CD4-positive, alpha-beta T cell treated with Interleukin-6 at 100 ng/mL for 8 hours (primary cell): Measurements from ENCODE around the gene EN2.

Experiments used
- DNase-seq: peaks from one replicate; pipeline ENCODE4 v3.0.0-alpha.2; 2020; ENCODE audit warnings: mixed read lengths, low spot score

The EN2 gene

GRCh38 chr7:155509359-155509724, 51.4 kb downstream of the EN2 start:
- no peak for DNase-seq

- DNase-seq = no peak
These were observed 52.0 kb downstream of the EN2 start for GRCh38 chr7:155509725-155510551.

DNA sequence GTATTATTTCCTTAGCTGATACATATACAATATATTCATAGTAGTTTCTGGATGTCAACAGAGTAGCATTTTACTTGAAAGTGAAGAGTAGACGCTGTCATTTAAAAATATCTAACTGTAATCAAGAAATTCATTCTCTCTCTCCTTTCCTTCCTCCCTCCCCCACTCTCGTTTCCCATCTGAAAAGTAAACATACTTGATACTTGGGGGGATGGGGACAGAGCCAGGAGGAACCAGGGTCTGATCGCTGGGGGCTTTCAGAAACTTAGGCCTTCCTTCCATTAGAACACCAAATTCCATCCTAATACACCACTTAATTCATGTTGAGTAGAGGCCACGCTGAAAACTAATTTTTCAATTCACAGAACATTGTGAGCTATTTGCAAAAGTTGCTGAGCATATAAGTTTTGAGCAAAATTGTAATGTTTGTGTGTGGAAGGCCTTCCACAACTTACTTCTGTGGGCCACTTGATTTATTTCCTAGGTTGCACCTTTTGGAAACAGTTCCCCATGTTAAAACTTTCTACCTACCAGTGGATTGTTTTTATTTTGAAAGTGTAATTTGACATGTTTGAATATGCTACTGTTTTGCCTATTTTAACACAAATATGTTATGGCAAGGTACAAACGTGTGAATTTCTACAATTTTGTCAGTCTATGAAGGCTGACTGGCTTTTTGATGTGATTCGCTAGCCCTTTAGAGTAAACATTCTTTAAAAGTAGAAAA, 53.2 kb downstream of the EN2 start:
- DNase-seq = no peak

- no peak for DNase-seq
These were observed 53.7 kb downstream of the EN2 start for GRCh38 chr7:155511702-155511996.

DNA sequence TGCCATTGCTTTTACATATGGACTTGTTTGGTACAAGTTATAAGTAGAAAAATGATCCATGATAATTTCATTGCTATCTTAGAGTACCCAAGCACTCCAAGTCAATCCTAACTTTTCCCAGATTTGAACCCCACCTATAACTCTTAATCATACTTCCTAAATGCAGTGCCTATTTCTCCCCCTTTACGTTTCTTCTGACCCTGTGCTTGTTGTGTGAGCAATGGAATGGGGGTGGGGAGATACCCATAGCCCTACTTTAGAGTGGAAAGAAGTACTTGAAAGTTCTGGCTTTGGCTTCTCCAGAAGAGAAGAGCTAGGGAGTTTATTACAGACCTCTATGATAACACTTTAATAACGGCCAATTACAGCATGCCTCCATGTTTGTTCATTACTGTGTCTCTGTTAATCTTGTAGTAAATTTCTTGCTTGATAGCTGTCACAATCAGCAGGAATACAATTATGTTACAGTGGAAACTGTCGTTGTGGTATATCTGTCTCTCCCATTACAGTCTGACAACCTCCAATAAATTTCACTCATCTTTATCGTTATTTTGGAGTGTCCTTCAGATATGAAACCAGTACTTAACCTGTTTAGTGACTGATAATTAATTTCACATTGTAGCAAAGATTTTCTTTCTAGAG, 54.4 kb downstream of the EN2 start:
- no peak for DNase-seq

GRCh38 chr7:155513543-155514285, 55.8 kb downstream of the EN2 start:
- no peak for DNase-seq

DNA sequence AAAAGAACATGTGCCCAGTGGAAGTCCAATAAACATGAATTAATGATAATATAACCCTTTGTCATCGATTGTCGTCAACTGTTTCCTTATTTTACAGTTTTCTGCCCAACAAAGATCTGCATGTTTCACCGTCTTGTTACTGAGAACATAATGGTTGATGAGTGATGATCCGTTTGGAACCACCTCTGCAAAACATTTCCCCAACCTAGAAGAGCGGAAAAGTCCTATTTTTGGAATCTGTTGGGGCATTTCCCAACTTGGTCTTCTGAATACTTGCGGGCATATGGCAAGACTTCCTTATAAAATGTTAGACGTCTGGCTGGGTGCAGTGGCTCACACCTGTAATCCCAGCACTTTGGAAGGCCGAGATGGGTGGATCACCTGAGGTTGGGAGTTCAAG, 56.4 kb downstream of the EN2 start:
- no peak for DNase-seq
